CD4-positive, alpha-beta T cell treated with Interleukin-10 for 1 hour (primary cell): ENCODE data around the gene ACTG1.
A peak's percentile ranks its signal among the peaks of the same experiment; 100 is the strongest.
"Not testable (repeated sequence)": the region's sequence is repeated elsewhere in the genome, so short reads cannot be mapped to it uniquely, and the experiment has no call there.

Experiments
- DNase-seq: peaks from one replicate; pipeline ENCODE4 v3.0.0-alpha.2; 2020

The ACTG1 gene

GRCh38 chr17:81531998-81532404, 19.4 kb upstream of the ACTG1 start:
- DNase-seq, result not testable (repeated sequence)

DNA sequence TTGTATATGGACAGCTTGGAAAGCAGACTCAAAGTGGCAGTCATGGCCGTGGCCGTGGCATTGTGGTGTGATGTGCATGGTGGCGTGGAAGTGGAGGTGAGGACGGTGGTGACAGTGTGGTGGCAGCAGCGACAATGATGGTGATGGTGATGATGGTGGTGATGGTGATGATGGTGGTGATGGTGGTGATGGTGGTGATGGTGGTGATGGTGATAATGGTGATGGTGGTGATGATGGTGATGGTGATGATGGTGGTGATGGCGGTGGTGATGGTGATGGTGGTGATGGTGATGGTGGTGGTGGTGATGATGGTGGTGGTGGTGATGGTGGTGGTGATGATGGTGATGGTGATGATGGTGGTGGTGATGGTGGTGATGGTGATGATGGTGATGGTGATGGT, 18.4 kb upstream of the ACTG1 start:
- DNase-seq, result not testable (repeated sequence)

DNA sequence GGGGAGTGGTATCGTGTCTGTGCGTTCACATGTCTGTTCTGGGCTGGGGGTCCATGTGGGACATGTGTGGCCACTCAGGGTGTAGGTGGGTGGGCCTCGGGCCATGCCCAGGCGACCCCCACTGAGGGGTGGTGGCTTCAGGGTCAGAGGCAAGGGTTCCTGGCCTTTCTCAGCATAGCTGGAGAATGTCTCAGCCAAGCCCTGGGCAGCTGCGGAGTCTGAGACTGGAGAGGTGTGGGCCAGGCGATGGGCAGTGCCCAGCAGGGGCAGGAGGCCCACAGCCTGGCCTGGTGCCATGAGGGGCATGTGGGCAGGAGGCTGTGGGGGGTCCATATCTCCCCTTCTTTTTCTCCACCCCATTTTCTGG, 16.8 kb upstream of the ACTG1 start:
- DNase-seq, result no peak

- DNase-seq, result no peak
Measured at GRCh38 chr17:81528651-81529436, 16.2 kb upstream of the ACTG1 start.

DNA sequence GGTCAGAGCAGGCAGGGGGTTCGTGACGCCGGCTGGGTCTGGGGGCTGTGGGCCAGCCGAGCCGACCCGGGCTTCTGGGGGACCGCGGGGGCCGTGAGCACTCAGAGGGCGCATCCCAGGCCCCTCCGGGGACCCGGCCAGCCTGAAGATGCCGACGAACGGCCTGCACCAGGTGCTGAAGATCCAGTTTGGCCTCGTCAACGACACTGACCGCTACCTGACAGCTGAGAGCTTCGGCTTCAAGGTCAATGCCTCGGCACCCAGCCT, 15.7 kb upstream of the ACTG1 start:
- no peak for DNase-seq

DNA sequence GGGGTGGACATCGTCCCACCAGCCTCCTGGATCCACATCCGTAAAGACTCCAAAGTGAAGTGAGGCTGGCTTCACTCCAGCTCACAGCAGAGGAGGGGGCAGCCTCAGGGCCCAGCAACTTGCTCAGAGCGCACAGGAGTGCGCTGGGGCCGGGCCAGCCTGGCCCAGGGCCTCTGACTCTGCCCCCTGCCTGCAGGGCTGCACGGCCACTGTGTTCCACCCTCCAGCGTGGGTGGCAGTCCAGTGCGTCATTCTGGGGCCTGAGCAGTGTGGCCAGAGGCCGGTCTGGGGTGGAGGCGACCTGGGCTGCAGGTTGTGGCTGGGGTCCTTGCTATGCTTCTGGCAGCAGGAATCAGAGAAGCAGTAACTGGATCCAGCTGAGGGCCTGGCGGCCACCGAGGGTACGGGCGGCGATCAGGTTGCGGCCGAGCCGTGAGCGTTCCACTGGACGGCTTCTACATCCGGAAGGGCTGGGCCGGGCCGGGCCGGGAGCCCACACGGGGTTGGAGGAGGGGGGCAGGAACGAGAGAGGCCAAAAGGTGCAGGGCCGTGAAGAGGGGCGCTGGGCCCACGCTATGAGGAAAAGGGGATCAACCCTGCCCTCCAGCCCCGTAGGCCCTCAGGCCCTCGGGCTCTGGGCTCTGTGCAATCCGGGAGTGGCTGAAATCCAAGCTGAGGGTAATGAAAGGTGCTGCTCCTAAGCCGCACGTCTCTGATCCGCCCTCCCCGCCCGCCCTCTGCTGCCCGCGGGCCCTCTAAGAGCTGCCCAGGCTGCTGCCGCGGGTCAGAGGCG, 15.2 kb upstream of the ACTG1 start, which contains the start of gene FSCN2:
Gene FSCN2 (plus strand): TSS at position 787 of the 793 bp plus-strand sequence. CDS start 155 bp downstream, outside the sequence.
- no peak for DNase-seq

DNA sequence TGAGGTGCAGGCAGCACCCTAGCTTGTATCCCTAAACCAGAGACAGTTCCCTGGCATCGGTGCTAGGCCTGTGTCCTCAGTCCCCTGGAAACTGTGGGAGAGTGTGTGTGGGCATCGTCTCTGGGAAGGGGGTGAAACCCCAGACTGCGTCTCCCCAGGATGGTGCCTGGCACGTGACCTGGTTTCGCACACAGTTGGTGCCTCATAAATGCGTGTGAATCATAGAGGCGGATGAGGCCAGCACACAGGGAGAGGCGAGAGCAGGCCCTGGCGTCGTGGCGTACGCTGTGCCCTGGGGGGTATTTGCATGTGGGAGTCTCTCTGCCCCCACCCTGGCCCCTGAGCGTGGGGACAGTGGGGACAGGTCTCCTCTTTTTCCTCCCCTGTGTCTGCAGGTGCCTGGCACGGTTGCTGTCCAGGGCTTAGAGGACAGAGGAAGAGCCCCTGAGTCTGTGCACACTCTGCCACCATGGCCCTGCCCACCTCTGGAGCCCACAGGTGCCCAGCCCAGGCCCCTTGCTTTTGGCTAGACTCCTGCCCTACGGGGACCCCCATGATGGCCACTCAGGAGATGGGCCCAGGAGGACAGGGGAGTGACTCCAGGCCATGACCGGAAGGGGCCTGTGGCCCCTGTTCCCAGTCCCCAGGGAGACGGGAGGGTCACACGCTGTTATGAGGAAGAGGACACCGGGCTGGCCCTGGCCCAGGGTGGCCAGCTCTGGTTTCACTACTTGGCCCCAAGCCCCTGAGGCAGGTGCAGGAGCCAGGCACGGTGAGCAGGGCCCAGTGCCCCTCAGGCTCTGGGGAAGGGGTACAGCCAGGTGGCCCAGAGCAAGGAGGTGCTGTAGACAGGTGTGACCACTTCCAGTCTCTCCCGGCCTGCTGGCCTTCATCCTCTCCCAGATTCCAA, 14.3 kb upstream of the ACTG1 start:
- DNase-seq, result no peak

DNA sequence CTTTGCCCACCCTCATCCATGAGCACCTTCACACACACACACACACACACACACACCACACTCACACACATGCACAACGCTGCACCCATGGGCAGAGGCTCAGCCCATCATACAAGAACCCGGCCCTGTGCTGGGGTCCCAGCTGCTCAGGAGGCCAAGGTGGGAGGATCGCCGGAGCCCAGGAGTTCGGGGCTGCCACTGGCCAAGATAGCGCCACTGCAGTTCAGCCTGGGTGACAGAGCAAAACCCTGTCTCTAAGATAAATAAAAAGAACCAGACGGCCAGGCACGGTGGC, 12.2 kb upstream of the ACTG1 start:
- no peak for DNase-seq

DNA sequence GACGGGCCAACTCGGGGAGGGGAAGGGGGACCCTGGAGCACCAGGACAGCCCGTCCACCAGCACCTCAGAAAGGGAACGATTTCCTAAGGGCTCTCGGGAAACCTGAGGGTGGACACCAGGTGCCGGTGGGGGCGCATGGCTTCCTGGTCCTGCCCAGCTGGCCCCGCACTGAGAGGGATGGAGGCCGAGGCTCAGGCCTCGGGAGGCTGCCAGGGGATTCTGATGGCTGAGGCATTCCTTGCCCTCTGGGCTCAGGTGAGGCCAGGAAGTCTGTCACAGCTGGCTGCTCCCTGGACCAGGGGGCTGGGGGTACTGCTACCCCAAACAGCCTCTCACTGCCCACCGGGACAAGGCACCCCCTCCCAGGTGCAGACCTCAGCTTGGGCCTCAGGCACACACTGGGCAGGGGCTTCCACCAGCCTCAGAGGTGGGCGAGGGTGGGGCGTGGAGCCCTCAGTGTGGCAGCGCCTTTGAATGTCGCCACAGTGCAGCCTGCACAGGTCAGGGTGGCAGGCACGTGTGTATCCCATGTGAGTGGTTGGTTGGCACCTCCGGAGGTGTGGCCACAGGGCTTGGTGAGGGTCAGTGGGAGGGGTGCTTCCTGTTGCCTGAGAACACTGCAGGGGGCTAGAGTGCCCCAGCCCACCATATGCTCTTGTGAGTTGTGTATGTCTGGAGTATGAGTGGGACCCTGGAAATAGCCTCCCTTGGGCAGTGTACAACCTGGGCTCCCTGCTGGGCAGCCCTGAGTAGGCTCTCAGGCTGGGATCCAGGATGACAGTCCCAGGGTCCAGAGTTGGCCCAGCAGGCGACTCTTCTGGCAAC, 11.7 kb upstream of the ACTG1 start:
- DNase-seq, result no peak

DNA sequence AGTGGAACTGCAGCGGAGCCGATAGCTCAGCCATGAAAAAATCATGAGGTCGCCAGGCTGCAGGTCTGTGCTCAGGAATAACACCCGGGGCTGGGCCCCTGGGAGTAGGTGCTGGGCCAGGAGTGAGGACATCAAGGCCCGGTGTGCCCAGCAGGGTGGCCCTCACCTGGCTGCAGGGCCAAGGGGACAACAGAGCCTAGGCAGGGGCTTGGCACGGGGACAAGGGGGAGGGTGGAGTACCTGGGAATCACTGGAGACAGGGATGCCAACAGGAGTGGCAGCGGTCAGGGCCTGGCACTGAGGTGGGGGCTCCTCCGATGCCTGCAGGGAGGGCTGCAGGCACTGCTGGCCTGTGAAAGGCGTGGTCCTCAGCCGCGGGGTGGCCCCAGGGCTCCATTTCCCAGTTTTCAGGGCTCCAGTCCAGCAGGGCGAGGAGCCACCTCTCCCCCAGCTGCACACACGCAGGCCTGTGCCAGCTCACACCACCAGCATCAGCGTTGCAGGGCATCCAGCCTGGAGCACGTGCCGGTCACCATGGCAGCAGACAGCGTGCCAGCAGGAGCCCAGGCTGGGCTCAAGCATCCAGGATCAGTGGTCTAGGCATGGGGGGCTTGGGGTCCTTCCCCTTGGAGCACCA, 10.9 kb upstream of the ACTG1 start:
- no peak for DNase-seq

GRCh38 chr17:81522491-81523401, 10.1 kb upstream of the ACTG1 start:
- no peak for DNase-seq

DNA sequence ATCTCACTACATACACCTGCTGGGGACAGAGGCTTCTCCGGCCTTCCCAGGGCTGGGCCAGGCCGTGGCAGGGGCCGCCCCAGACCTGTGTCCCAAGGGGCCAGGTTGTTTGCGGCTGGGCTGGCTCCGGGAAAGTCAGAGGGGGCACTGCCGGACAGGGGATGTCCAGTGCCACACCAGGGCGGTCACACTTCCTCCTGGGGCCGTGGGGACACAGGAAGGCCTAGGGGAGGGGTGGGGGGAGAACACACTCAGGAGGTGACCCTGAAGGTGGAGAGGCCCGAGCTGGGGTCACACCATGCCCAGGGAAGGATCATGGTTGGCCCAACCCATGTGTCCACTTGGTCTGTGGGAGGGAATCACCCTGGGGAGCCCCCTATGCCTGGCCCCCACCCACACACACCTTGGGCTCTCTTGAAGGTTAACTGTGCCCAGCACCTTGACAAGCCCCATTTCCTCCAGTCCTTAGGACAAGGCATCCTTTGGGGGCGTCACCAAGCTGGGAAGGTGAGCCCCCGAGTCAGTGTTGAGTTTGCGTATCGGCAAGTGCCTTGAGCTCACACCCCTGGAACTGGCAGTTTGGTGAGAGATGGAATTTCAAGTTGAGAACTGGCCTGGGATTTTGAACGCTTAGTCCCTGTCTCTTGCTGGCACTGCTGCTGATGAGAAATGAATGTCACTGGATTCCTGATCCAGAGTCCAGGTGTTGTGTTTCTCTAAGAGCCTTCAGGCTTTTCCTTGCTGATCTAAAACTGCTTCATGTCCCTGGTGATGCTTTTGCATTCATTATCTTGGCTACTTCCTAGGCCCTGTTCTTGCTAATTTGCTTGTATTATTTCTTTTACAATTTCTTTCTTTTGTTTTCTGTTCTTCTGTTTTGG, 7.7 kb upstream of the ACTG1 start:
- no peak for DNase-seq

- peak; percentile 80 for DNase-seq
Measured at GRCh38 chr17:81519284-81520020, 6.9 kb upstream of the ACTG1 start.

GRCh38 chr17:81518785-81519283, 6.2 kb upstream of the ACTG1 start:
- no peak for DNase-seq

DNA sequence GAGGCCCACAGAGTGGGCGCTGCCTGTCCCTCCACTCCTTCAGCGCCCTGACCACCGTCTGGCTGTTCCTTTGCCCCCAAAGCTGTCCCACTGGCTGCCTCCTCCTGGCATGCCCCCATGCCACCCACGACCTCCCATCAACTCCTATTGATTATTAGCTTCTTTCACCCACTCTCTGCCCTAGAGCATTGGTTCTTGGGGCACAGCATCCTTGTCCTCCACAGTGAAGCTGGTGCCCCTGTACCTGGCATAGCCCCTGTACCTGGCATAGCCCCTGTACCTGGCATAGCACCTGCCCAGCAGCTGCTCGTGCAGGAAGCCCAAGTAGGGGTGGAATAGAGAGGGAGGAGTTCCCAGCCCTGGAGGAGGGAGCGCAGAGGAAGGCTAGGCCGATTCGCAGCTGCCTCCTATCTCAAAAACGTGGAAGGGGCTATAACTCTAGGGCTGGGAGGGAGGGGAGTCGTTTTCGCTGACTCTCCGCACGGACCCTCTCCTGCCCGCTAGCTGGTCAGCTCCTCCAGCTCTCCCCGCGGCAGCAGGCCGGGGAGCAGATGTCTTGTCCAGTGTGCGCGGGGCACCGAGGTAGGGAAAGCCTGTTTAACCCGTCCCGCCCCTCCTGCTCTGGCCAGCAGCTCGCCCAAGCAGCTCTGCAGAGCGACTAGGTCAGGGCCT, 5.7 kb upstream of the ACTG1 start:
- DNase-seq, result no peak

DNA sequence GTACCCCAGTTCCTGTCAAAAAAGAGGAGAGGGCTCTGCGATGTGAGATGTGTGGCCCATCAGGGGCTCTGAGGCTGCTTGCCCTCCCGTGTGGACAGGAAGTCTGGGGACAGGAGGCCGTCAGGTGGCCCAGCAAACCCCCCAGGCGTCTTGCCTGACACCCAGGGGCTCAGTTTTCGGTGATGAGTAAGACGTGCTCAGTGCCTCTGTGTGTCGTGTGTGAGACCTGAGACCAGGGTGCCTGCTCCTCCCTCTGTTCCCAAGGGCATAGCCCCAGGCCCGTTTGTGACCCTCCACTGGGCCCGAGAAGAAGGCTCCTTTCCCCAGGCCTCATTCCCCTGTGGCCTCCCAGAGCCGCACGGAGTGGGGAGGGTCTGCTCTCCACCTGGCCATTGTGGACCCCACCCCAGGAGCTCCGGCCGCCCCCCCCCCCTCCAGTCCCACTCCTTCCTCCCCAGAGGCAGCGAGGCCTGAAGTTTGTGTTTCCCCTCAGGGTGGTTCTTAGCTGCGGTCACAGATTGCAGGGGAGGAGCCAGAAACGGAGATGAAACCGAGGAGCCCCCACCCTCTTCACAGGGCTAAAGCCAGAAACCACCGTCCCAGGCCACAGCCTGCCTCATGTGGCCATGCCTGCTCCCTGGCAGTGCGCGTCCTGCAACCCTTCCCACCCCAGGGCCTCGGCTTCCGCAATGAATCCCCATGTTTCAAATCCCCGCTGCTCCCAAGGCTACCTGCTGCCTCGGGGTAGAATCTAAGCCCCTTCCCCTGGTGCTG, 4.9 kb upstream of the ACTG1 start:
- no peak for DNase-seq

DNA sequence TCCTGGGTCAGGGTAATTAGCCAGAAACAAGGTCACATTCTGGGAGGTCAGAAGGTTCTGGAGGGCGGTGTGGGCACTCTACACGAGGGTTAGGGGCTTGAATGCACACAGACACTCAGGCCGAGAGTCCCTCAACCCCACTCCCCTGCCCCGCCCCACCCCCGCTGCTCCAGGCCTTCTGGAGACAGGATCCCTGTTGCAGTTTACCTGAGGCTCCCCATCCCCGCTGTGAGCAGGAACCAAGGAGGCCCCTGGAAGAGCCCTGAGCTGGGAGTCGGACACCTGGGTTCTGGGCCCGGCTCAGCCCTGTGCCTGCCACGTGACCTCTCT, 4.4 kb upstream of the ACTG1 start:
- DNase-seq, result no peak

DNA sequence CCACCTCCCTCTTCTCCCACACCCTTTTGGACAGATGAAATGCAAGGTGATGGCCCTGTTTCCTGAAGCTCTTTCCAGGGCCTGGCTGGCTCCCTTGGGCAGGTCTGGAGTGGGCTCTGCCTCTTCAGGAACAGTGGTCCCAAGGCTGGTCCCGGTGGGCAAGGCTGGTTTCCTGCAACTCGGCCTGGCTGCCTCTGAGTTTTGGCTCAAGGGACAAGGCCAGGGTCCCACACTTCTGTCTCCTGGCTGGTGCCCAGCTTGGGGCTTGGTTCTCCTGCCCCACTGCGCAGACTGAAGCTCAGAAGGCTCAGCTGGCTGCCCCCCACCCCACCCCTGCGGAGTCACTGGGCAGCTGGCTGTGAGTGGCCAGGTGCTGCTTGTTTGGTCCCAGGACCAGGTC, 3.8 kb upstream of the ACTG1 start:
- no peak for DNase-seq
